Gastroesophageal sphincter (tissue), 4 donors: ENCODE measurements around the gene HSD11B2. TPM values are rescaled to one million over a fixed set of nuclear protein-coding genes. Genes with fewer than 3 reads are reported as not detected.

Experiments used
- ATAC-seq: fragments of 150-250 bp; one replicate; pipeline ENCODE4 v1.9.1; 2016; ENCODE audit warnings: mild to moderate bottlenecking, moderate library complexity
- H3K27ac ChIP-seq, 4 donors: fragments of 200-600 bp; sonication (generic) in 3 of 4; 1 replicate in 3 of 4; 2 replicates in 1 of 4; pipeline ENCODE4 v1.5.1; 2016 to 2019
- H3K27me3 ChIP-seq: fragments of 200-600 bp; sonication (generic); one replicate; pipeline ENCODE4 v1.5.1; 2019
- H3K36me3 ChIP-seq, 2 donors: fragments of 200-600 bp; sonication (generic); one replicate each; pipeline ENCODE4 v1.5.1; 2019; ENCODE audit warnings: control low read depth in 1 of 2
- H3K4me1 ChIP-seq, 3 donors: fragments of 200-600 bp; sonication (generic); 1 replicate in 2 of 3; 2 replicates in 1 of 3; pipeline ENCODE4 v1.5.1; 2016 to 2019; ENCODE audit warnings: control low read depth in 2 of 3
- H3K4me3 ChIP-seq, 2 donors: fragments of 200-600 bp; sonication (generic); one replicate each; pipeline ENCODE4 v1.5.1; 2019; ENCODE audit warnings: mild to moderate bottlenecking in 1 of 2, moderate library complexity in 1 of 2
- H3K9me3 ChIP-seq, 3 donors: fragments of 200-600 bp; sonication (generic); one replicate each; pipeline ENCODE4 v1.5.1; 2017 to 2019; ENCODE audit warnings: control low read depth in 2 of 3
- EP300 ChIP-seq: sonication (generic); formaldehyde crosslinking; IDR thresholded peaks from one replicate; pipeline ENCODE4 v1.6.1; 2017; ENCODE audit warnings: antibody characterized with exemption, mild to moderate bottlenecking
- POLR2A ChIP-seq, 2 donors: fragments of 450-650 bp; IDR thresholded peaks; one replicate each; pipeline ENCODE4 v1.6.1; 2017; ENCODE audit warnings: antibody characterized with exemption in 2 of 2, mild to moderate bottlenecking in 2 of 2, moderate library complexity in 1 of 2
- POLR2AphosphoS5 ChIP-seq: sonication (generic); formaldehyde crosslinking; IDR thresholded peaks from one replicate; pipeline ENCODE4 v1.6.1; 2017; ENCODE audit warnings: antibody characterized with exemption
- WGBS, 2 donors: methylation state at CpG; one replicate each; pipeline ENCODE4 v1.1.5; 2018; ENCODE audit warnings: low coverage in 1 of 2; 5-methylcytosine and 5-hydroxymethylcytosine counted together
- total RNA-seq, 4 donors: library from RNA; depleted of rRNA; stranded (reverse); fragments of >200 nt; gene quantifications; one replicate each; pipeline ENCODE4 v1.1.0, GENCODE V29; 2016
- TF ChIP-seq, protein P1 (sequence below), 4 experiments: fragments of 200-600 bp in 2 of 4; fragments of 450-650 bp in 2 of 4; sonication (generic) in 1 of 4; IDR thresholded peaks; one replicate each; pipeline ENCODE4 v1.5.1; 2017 to 2019; ENCODE audit warnings: antibody characterized with exemption in 4 of 4, mild to moderate bottlenecking in 2 of 4, moderate library complexity in 2 of 4

Gene HSD11B2
- total RNA-seq, 4 donors from 2014 or later: 0.19 to 2.1 (median 0.27) TPM; not detected in 1

DNA sequence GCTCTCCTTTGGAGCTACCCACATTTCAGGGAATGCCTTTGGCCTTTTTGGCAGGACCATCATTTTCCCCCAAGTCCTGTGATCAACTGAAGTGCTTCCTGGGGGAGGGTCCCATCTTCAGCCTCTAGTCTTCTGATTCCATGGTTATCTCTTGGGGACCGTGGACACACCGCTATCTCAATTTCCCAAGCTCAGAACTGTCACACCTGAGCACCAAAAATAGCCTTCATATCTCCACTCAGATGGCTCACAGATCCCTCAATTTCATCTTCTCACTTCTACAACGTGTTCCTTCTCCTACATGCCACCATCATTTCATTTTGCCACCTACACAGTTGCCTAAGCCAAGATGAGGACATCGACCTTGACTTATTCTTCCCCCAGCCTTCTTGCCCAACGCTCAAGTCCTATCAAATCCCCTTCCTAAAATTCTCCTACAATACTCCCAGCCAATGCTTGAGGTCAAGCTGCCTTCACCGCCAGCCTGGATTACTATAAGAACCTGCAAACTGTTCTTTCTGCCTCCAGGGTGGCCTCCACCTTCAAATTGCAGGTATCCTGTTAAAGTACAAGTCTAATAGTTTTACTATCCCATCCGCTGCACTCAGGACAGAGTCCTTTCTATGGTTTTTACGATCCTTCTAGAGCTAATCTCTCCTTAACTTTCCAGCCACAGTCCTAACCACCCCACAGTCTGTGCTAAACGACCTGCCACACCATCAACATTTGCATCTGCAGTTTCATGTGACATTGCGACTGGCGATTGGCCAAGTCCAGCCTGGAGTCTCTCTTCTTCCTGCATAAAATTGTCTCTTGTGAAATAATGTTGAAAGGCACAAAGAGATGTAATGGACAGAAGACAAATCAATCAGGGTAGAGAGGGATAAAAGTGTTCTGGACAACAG is 43.9 kb downstream of the HSD11B2 start:
- peaks cover 0 to 80% (median 22%) of the 10 kb centered on the region in 3 donors for H3K4me1 ChIP-seq
- TF ChIP-seq EP300 (no peak), POLR2AphosphoS5 (no peak), POLR2A (IDR thresholded peaks at IDR 0.05) (no peak)
- TF ChIP-seq, protein P1, sequence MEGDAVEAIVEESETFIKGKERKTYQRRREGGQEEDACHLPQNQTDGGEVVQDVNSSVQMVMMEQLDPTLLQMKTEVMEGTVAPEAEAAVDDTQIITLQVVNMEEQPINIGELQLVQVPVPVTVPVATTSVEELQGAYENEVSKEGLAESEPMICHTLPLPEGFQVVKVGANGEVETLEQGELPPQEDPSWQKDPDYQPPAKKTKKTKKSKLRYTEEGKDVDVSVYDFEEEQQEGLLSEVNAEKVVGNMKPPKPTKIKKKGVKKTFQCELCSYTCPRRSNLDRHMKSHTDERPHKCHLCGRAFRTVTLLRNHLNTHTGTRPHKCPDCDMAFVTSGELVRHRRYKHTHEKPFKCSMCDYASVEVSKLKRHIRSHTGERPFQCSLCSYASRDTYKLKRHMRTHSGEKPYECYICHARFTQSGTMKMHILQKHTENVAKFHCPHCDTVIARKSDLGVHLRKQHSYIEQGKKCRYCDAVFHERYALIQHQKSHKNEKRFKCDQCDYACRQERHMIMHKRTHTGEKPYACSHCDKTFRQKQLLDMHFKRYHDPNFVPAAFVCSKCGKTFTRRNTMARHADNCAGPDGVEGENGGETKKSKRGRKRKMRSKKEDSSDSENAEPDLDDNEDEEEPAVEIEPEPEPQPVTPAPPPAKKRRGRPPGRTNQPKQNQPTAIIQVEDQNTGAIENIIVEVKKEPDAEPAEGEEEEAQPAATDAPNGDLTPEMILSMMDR (IDR thresholded peaks at IDR 0.05): no peak
- H3K27ac ChIP-seq: no peak overlapping the region
- WGBS, 2 donors: 75 to 86% methylated on average over 7 to 11 of the region's 11 CpGs
- H3K9me3 ChIP-seq: no peaks in the 10 kb centered on the region
- no peaks in the 10 kb centered on the region for H3K27me3 ChIP-seq
- ATAC-seq: no peak
- H3K36me3 ChIP-seq: no peaks in the 10 kb centered on the region
- H3K4me3 ChIP-seq: no peak overlapping the region

DNA sequence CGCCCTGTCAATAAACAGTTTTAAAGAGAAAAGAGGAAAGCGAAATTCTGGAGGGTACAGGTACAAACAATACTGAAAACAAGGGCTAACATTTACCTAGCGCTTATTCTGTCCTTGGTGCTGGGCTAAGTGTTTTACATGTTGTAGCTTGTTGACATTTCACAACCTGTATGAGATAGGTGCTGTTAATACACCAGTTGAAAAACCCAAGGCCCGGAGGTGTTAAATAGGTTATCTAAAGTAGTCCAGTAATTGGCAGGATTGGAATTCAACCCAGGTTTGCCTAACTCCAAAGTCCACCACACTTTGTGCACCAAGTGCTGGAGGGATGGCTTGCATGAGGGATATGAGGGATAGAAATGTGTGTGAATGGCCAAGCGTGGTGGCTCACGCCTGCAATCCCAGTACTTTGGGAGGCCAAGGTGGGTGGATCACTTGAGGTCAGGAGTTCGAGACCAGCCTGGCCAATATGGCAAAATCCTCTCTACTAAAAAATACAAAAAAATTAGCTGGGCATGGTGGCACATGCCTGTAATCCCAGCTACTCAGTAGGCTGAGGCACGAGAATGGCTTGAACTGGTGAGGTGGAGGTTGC is 47.1 kb downstream of the HSD11B2 start:
- H3K4me1 ChIP-seq: peaks cover 0 to 82% (median 33%) of the 10 kb centered on the region in 3 donors
- 60 to 89% methylated on average over 1 to 6 of the region's 8 CpGs for WGBS, 2 donors
- ATAC-seq: no peak
- no peak overlapping the region for H3K27ac ChIP-seq
- H3K9me3 ChIP-seq: no peaks in the 10 kb centered on the region
- H3K36me3 ChIP-seq: no peaks in the 10 kb centered on the region
- no peaks in the 10 kb centered on the region for H3K27me3 ChIP-seq
- no peak for TF ChIP-seq POLR2AphosphoS5
- TF ChIP-seq EP300: no peak
- TF ChIP-seq POLR2A (IDR thresholded peaks at IDR 0.05): no peak
- TF ChIP-seq, protein P1 (IDR thresholded peaks at IDR 0.05): no peak
- H3K4me3 ChIP-seq: no peak overlapping the region

DNA sequence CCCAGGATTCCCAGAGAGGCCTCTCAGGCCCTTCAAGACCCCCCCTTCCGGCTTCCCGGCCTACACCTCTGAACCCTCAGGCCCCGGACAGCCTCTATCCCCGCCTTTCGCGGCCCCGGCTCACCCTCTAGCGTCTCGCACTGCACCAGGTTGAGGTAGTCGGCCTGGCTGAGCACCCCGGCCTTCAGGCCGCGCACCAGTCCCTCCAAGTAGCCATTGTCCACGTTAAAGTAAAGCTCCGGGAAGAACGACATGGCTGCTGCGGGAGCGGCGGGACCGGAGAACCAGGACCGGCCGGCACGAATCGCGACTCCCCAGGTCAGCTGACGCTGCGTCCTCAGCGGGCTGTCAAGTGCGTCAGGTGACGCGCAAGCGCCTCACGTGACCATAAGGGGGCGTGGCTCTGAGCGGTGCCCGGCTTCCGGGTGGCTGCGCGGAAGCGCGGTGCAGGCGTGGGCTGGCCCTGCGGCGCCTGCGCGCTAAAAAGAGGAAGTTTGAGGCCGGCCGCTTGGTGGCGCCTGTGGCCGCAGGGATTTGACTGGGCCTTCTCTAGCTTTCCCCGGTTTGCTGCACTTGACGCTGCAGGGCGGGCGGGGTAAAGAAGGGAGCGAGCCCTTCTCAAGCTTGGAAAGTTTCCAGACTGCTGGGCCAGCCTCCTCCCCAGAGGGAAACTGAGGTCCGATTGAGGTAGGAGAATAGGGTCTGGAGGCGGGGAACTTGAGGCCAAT is 50.1 kb downstream of the HSD11B2 start, which contains the start of gene ATP6V0D1:
Gene ATP6V0D1 (minus strand): TSS at position 325 of the 728 bp plus-strand sequence. CDS start 71 bp downstream, at position 254.
- Histone ChIP-seq H3K4me3 (peak within 1 kb of the TSS; percentile 82 to 95), H3K36me3 (peaks cover 0 to 17% of the 10 kb centered on the region in 2 donors), H3K4me1 (peaks cover 0 to 70% (median 25%) of the 10 kb centered on the region in 3 donors), H3K27me3 (no peaks in the 10 kb centered on the region), H3K9me3 (no peaks in the 10 kb centered on the region), H3K27ac (peak within 1 kb of the TSS; percentile 81 to 97 (median 94))
- no CpG with 5 or more reads among the region's 57 CpGs for WGBS, 2 donors
- ATAC-seq: peak; percentile 96
- peak; percentile 81 for TF ChIP-seq POLR2AphosphoS5
- no peak for TF ChIP-seq EP300
- TF ChIP-seq, protein P1 (IDR thresholded peaks at IDR 0.05): peak in 3 of 4 experiments; percentile 92 to 98 (median 94)
- TF ChIP-seq POLR2A (IDR thresholded peaks at IDR 0.05): peak; percentile 57 to 80

DNA sequence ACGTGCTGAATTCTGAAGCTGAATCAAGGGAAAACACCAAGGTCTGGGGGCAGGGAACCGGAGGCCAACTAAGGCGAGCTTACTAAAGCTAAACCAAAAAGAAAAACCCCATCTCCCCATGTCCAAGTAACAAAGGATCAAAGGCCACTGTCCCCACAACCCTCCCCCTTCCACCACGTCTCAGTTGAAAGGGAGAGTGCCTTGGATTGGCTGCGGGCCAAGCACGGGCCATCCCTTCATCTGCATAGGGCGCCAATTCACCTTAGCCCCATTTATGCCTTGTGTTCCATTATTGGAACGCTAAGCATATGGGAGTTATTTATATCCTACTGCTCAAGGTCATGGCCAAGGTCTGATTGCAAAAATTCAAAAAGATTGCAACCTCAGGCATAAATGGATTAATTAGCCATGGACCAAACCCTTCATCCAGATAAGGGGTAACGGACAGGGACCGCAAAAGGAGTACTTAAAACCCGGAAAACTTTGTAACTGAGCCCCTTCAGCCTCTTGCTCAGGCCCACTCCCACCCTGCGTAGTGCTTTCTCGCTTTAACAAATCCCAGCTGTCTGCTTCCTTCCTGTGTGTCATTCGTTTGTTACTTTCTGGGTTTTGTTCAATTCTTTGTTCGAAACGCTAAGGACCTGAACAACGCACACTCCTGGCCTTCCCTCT is 50.8 kb downstream of the HSD11B2 start:
- Histone ChIP-seq H3K9me3 (no peaks in the 10 kb centered on the region), H3K27ac (peak overlapping the region; percentile 51 to 95 (median 79)), H3K27me3 (no peaks in the 10 kb centered on the region), H3K4me1 (peaks cover 0 to 63% (median 25%) of the 10 kb centered on the region in 3 donors), H3K36me3 (peaks cover 0 to 17% of the 10 kb centered on the region in 2 donors), H3K4me3 (peak overlapping the region; percentile 46 to 95)
- peak; percentile 7 for ATAC-seq
- 23 to 33% methylated on average over 5 to 11 of the region's 17 CpGs for WGBS, 2 donors
- TF ChIP-seq POLR2AphosphoS5 (no peak), EP300 (no peak), POLR2A (IDR thresholded peaks at IDR 0.05) (no peak)
- TF ChIP-seq, protein P1 (IDR thresholded peaks at IDR 0.05): no peak
